Posterior cingulate gyrus (tissue), 11 donors: ENCODE results near the gene RNF207.
A peak's percentile ranks its signal among the peaks of the same experiment; 100 is the strongest.

Experiments
- DNase-seq, 10 donors: peaks; one replicate each; pipeline versions ENCODE4 v3.0.0 to v3.0.0-alpha.2; 2020 to 2021; ENCODE audit warnings: mixed read lengths in 3 of 10
- intact Hi-C: fragments of 100-400 bp; cut with DNase I; formaldehyde crosslinking; loops from one replicate; pipeline ENCODE4 v1.15.1; 2023

Gene RNF207

GRCh38 chr1:6245086-6245868 lies 39.4 kb downstream of the RNF207 start:
- peak in 8 of 10 donors; percentile 49 to 95 (median 60) for DNase-seq
- intact Hi-C loops, result loop anchor here (2.0 to 10.0 kb wide), 3 partner anchors 97 to 192 kb away; no protein-coding TSS in a partner anchor

- DNase-seq, result no peak
Observed at GRCh38 chr1:6245869-6246496, 40.1 kb downstream of the RNF207 start.

GRCh38 chr1:6246497-6247467 lies 40.9 kb downstream of the RNF207 start:
- DNase-seq, result peak; percentile 66 to 97 (median 84)
- intact Hi-C loops, result loop anchor here (1.0 to 10.0 kb wide), 3 partner anchors 96 to 188 kb away; no protein-coding TSS in a partner anchor

More at GRCh38 chr1:6245869-6246496, 40.1 kb downstream of the RNF207 start:
- intact Hi-C loops, result loop anchor here (1.0 to 10.0 kb wide), 4 partner anchors 96 to 193 kb away; no protein-coding TSS in a partner anchor

GRCh38 chr1:6247651-6248050 lies 41.7 kb downstream of the RNF207 start:
- intact Hi-C loops, result loop anchor here (5.0 to 10.0 kb wide), 2 partner anchors 95 to 187 kb away; no protein-coding TSS in a partner anchor
- no peak for DNase-seq

GRCh38 chr1:6248161-6248776 lies 42.4 kb downstream of the RNF207 start:
- peak in 1 of 10 donors; percentile 63 for DNase-seq
- intact Hi-C loops, result loop anchor here (5.0 to 10.0 kb wide), 2 partner anchors 94 to 187 kb away; no protein-coding TSS in a partner anchor

GRCh38 chr1:6248932-6249738 lies 43.2 kb downstream of the RNF207 start:
- DNase-seq, result peak in 1 of 10 donors; percentile 83
- intact Hi-C loops, result loop anchor here (5.0 to 10.0 kb wide), 2 partner anchors 93 to 186 kb away; no protein-coding TSS in a partner anchor

- peak in 3 of 10 donors; percentile 27 to 80 (median 77) for DNase-seq
- intact Hi-C loops, result loop anchor here (5.0 to 10.0 kb wide), 2 partner anchors 92 to 185 kb away; no protein-coding TSS in a partner anchor
Observed at GRCh38 chr1:6249739-6250689, 44.1 kb downstream of the RNF207 start.

- peak in 2 of 10 donors; percentile 39 to 62 for DNase-seq
- intact Hi-C loops, result no loop called here
Observed at GRCh38 chr1:6251233-6251632, 45.3 kb downstream of the RNF207 start.

- DNase-seq, result peak in 1 of 10 donors; percentile 37
- intact Hi-C loops, result no loop called here
Observed at GRCh38 chr1:6251681-6252373, 45.9 kb downstream of the RNF207 start.

GRCh38 chr1:6252374-6252710 lies 46.4 kb downstream of the RNF207 start:
- intact Hi-C loops, result no loop called here
- peak in 1 of 10 donors; percentile 77 for DNase-seq

- DNase-seq, result no peak
- intact Hi-C loops, result no loop called here
Observed at GRCh38 chr1:6253380-6253779, 47.5 kb downstream of the RNF207 start.

GRCh38 chr1:6254691-6255090 lies 48.8 kb downstream of the RNF207 start:
- intact Hi-C loops, result no loop called here
- no peak for DNase-seq

GRCh38 chr1:6256645-6257044 lies 50.7 kb downstream of the RNF207 start:
- intact Hi-C loops, result no loop called here
- no peak for DNase-seq

- no peak for DNase-seq
- intact Hi-C loops, result no loop called here
Observed at GRCh38 chr1:6257541-6258069, 51.7 kb downstream of the RNF207 start.

GRCh38 chr1:6258675-6259074 lies 52.8 kb downstream of the RNF207 start:
- intact Hi-C loops, result no loop called here
- no peak for DNase-seq

- intact Hi-C loops, result no loop called here
- peak in 8 of 10 donors; percentile 41 to 93 (median 52) for DNase-seq
Observed at GRCh38 chr1:6259491-6260362, 53.8 kb downstream of the RNF207 start.
